Fibroblast of lung (primary cell): ENCODE results near the gene SCFD2. TPM values are rescaled to one million over a fixed set of nuclear protein-coding genes. Genes with fewer than 3 reads are reported as not detected.

Experiments used
- DNase-seq, 2 donors: peaks; one replicate each; pipeline versions ENCODE4 v3.0.0 to v3.0.0-alpha.2; 2010; ENCODE audit warnings: low read depth in 2 of 2
- H2AFZ ChIP-seq: 2 replicates; pipeline ENCODE4 v1.5.1; 2012; ENCODE audit warnings: low read length, control low read depth, inconsistent platforms
- H3K27ac ChIP-seq: 2 replicates; pipeline ENCODE4 v1.5.1; 2011; ENCODE audit warnings: low read length, control low read depth; ENCODE audit not compliant: insufficient read depth
- H3K27me3 ChIP-seq: 2 replicates; pipeline ENCODE4 v1.5.1; 2011; ENCODE audit warnings: mild to moderate bottlenecking, low read length; ENCODE audit not compliant: control insufficient read depth, insufficient read depth
- H3K36me3 ChIP-seq: 2 replicates; pipeline ENCODE4 v1.5.1; 2011; ENCODE audit warnings: low read length; ENCODE audit not compliant: control insufficient read depth, insufficient read depth
- H3K4me1 ChIP-seq: 2 replicates; pipeline ENCODE4 v1.5.1; 2011; ENCODE audit warnings: low read length; ENCODE audit not compliant: control insufficient read depth, insufficient read depth; ENCODE audit errors: extremely low read depth
- H3K4me2 ChIP-seq: 2 replicates; pipeline ENCODE4 v1.5.1; 2011; ENCODE audit warnings: low read length, control low read depth; ENCODE audit not compliant: insufficient read depth; ENCODE audit errors: extremely low read depth
- H3K4me3 ChIP-seq, 4 experiments: fragments of 200-600 bp in 1 of 4; sonication (generic) in 1 of 4; replicated peaks in 1 of 4; 2 replicates each; pipeline ENCODE4 v1.5.1; 2011 to 2016; ENCODE audit warnings: low read length in 4 of 4, low read depth in 3 of 4, mild to moderate bottlenecking in 3 of 4, control low read depth in 2 of 4, inconsistent platforms in 1 of 4, mixed read lengths in 1 of 4; ENCODE audit not compliant: insufficient read depth in 1 of 4; ENCODE audit errors: control extremely low read depth in 1 of 4
- H3K79me2 ChIP-seq: 2 replicates; pipeline ENCODE4 v1.5.1; 2012; ENCODE audit warnings: mild to moderate bottlenecking, low read length, inconsistent platforms; ENCODE audit not compliant: control insufficient read depth, insufficient read depth
- H3K9ac ChIP-seq: 2 replicates; pipeline ENCODE4 v1.5.1; 2011; ENCODE audit warnings: mild to moderate bottlenecking, low read length, control low read depth; ENCODE audit not compliant: insufficient read depth
- H3K9me3 ChIP-seq: 2 replicates; pipeline ENCODE4 v1.5.1; 2012; ENCODE audit warnings: low read depth, low read length; ENCODE audit not compliant: control insufficient read depth, insufficient read depth
- H4K20me1 ChIP-seq: 2 replicates; pipeline ENCODE4 v1.5.1; 2011; ENCODE audit warnings: low read length; ENCODE audit not compliant: control insufficient read depth, insufficient read depth; ENCODE audit errors: extremely low read depth
- CTCF ChIP-seq, 2 donors: IDR thresholded peaks in 1 of 2; conservative IDR thresholded peaks in 1 of 2; 1 replicate in 1 of 2; 2 replicates in 1 of 2; pipeline ENCODE4 v1.5.1; 2011 to 2012; ENCODE audit warnings: low read length in 2 of 2, control low read depth in 1 of 2, inconsistent platforms in 1 of 2, low read depth in 1 of 2, mild to moderate bottlenecking in 1 of 2
- EZH2 ChIP-seq: IDR thresholded peaks from 2 replicates; pipeline ENCODE4 v1.5.1; 2012; ENCODE audit warnings: low read length, control low read depth, mild to moderate bottlenecking; ENCODE audit errors: missing control alignments
- polyA plus RNA-seq, 2 donors: library from polyadenylated mRNA; depleted of rRNA in 1 of 2; stranded (reverse) in 1 of 2; unstranded in 1 of 2; fragments of >200 nt; gene quantifications; 2 replicates each; pipeline ENCODE4 v1.2.1, GENCODE V29; 2011 to 2012; ENCODE audit warnings: missing spikeins in 1 of 2
- total RNA-seq: library from RNA; depleted of rRNA; stranded (reverse); fragments of >200 nt; gene quantifications from 2 replicates; pipeline ENCODE4 v1.2.1, GENCODE V29; 2014

SCFD2 gene
- total and polyA plus RNA-seq, 2 donors (not counting 1 experiment from before 2014, with no cell fraction given) = 16.2 to 23.1 TPM

DNA sequence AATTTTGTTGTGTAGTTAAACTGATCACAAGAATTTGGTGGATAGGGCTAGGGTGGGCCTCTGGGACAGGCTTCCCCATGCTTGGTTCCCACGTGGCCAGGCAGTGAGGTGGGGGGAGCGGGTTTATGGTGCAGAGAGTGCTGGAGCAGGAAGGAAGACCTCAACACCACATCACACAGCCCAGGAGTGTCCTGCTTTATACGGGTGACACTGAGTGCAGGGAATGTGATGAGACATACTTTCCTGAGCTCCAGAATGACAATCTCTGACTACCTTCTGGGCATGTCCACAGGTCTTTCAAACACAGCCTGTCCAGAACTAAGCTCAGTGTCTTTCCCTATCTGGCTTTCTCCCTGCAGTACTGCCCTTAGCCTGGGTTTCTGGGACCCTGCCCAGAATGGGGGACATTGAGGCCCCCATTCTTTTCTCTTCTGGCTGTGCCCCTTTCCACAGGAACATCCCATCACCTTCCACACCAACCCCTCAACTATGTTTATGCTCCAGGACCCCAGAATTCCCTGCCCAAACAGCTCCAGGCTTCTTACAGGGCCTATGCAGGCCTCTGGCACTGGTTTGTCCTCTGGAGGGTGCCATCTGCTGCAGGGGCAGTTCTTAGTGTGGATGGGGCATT is 540.3 kb downstream of the SCFD2 start:
- H3K9me3 ChIP-seq = no peaks in the 10 kb centered on the region
- H3K4me2 ChIP-seq = no peak overlapping the region
- DNase-seq = no peak
- no peak overlapping the region for H3K9ac ChIP-seq
- peak overlapping the region; percentile 51 for H3K27ac ChIP-seq
- no peak overlapping the region for H2AFZ ChIP-seq
- TF ChIP-seq EZH2 = no peak
- TF ChIP-seq CTCF (conservative IDR thresholded peaks at IDR 0.05 in 1 of 2, IDR thresholded peaks at IDR 0.05 in 1 of 2; ENCODE audit: low read depth in 1 of 2, low read length in 2 of 2) = no peak
- no peak overlapping the region for H3K4me3 ChIP-seq
- H3K27me3 ChIP-seq = no peaks in the 10 kb centered on the region
- peaks cover 17% of the 10 kb centered on the region for H3K4me1 ChIP-seq
- no peaks in the 10 kb centered on the region for H3K79me2 ChIP-seq
- H4K20me1 ChIP-seq = no peaks in the 10 kb centered on the region
- H3K36me3 ChIP-seq = no peaks in the 10 kb centered on the region

DNA sequence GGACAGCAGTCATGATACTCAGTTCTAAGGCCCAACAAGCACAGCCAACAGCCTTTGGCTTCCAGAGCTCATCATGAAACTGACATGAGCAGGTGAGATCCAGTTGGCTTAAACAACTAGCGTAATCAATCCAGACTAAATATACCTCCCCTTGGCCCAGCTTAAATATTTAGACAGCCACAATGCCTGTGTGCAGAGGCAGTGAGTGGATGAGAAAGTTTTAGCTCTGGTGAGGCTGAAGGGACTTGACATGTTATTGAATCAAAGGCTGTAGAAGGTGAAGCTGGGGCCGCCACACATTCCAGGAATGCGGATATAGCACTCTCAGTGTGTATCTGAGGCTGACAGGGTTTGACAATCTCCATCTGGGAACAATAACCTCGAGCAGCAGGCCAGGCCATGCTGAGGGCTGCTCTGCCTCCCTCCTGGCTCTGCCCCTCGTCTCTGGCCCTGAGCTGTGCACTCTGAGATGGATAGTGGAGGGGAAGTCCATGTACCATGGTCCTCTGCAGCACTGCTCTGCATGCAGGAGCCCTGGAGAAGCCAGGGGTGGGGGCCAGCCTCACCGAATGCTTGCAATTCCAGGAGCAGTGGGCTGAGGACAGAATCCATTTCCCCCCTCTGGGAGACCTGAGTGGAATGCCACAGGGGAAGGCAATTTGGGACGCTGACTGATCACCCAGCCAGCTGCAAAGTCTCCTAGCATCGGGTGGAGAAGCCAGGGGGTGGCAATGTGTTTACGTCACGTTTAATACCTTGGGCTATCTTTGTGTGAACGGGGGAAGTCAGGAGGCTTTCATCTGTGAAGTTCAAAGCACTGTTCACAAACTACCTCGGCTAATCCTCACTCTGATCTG is 541.0 kb downstream of the SCFD2 start:
- no peaks in the 10 kb centered on the region for H3K9me3 ChIP-seq
- no peak for TF ChIP-seq EZH2
- no peak for TF ChIP-seq CTCF (conservative IDR thresholded peaks at IDR 0.05 in 1 of 2, IDR thresholded peaks at IDR 0.05 in 1 of 2; ENCODE audit: low read depth in 1 of 2, low read length in 2 of 2)
- no peak overlapping the region for H3K4me2 ChIP-seq
- H3K27ac ChIP-seq = peak overlapping the region; percentile 51
- no peak overlapping the region for H2AFZ ChIP-seq
- H4K20me1 ChIP-seq = no peaks in the 10 kb centered on the region
- H3K36me3 ChIP-seq = no peaks in the 10 kb centered on the region
- DNase-seq = peak; percentile 75 to 95
- peaks cover 17% of the 10 kb centered on the region for H3K4me1 ChIP-seq
- no peak overlapping the region for H3K4me3 ChIP-seq
- no peaks in the 10 kb centered on the region for H3K27me3 ChIP-seq
- no peak overlapping the region for H3K9ac ChIP-seq
- H3K79me2 ChIP-seq = no peaks in the 10 kb centered on the region

GRCh38 chr4:52824270-52824602 is 541.6 kb downstream of the SCFD2 start:
- H3K79me2 ChIP-seq = no peaks in the 10 kb centered on the region
- DNase-seq = no peak
- TF ChIP-seq EZH2 (no peak), CTCF (conservative IDR thresholded peaks at IDR 0.05 in 1 of 2, IDR thresholded peaks at IDR 0.05 in 1 of 2; ENCODE audit: low read depth in 1 of 2, low read length in 2 of 2) (no peak)
- H3K4me3 ChIP-seq = no peak overlapping the region
- H3K4me1 ChIP-seq = peaks cover 17% of the 10 kb centered on the region
- H3K9ac ChIP-seq = no peak overlapping the region
- H3K9me3 ChIP-seq = no peaks in the 10 kb centered on the region
- no peaks in the 10 kb centered on the region for H3K36me3 ChIP-seq
- peak overlapping the region; percentile 44 for H3K27ac ChIP-seq
- H3K27me3 ChIP-seq = no peaks in the 10 kb centered on the region
- H3K4me2 ChIP-seq = no peak overlapping the region
- no peak overlapping the region for H2AFZ ChIP-seq
- H4K20me1 ChIP-seq = no peaks in the 10 kb centered on the region
